ENCODE results near the gene DVL3. TPM values are rescaled to one million over a fixed set of nuclear protein-coding genes. Genes with fewer than 3 reads are reported as not detected.

DVL3 gene
- polyA plus RNA-seq, 1 donor from 2014 or later = 78.9 TPM

DNA sequence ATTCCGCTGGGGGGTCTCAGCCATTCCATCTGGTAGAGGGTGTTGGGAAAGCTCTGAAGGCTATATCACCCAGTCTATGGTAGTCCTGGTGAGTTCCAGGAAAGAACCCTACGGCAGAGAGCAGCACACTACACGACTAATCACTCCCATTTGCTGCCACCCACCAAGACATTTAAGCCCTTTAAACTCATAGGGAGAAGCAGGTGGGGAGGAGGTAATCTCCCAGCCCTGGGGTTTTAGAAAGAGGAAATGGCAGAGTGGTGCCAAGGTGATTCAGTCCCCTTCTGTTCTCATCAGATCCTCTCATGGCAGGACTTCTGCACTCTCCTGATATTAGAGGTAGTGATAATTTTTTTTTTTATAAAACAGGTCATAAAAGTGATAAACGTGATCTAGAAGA lies 63.6 kb downstream of the DVL3 start:
- no peaks in the 10 kb centered on the region for H3K9me3 ChIP-seq (ENCODE audit: low read length)
- no peaks in the 10 kb centered on the region for H3K27me3 ChIP-seq (ENCODE audit: insufficient read depth, low read depth, low read length)
- no peak for TF ChIP-seq POLR2AphosphoS5 (IDR thresholded peaks at IDR 0.05)
- no peak for TF ChIP-seq MXI1 (conservative IDR thresholded peaks at IDR 0.05; ENCODE audit: poor library complexity, severe bottlenecking)
- H3K27ac ChIP-seq (ENCODE audit: low read length) = no peak overlapping the region
- no peak overlapping the region for H3K4me2 ChIP-seq (ENCODE audit: low read length)
- H3F3A ChIP-seq (ENCODE audit: insufficient read depth, low read length, poor library complexity, severe bottlenecking) = no peaks in the 10 kb centered on the region
- no peak overlapping the region for H2AFZ ChIP-seq (ENCODE audit: low read depth, low read length)
- no peak overlapping the region for H3K4me3 ChIP-seq (ENCODE audit: low read length)
- no peaks in the 10 kb centered on the region for H3K36me3 ChIP-seq (ENCODE audit: insufficient read depth, low read length)
- no peaks in the 10 kb centered on the region for H3K9me2 ChIP-seq (ENCODE audit: insufficient read depth, low read length)
- H3K79me2 ChIP-seq (replicated peaks; ENCODE audit: insufficient read depth, low read length) = no peaks in the 10 kb centered on the region
- H4K20me1 ChIP-seq (ENCODE audit: insufficient read depth) = no peaks in the 10 kb centered on the region
- no peak overlapping the region for H3K9ac ChIP-seq (ENCODE audit: low read length)

DNA sequence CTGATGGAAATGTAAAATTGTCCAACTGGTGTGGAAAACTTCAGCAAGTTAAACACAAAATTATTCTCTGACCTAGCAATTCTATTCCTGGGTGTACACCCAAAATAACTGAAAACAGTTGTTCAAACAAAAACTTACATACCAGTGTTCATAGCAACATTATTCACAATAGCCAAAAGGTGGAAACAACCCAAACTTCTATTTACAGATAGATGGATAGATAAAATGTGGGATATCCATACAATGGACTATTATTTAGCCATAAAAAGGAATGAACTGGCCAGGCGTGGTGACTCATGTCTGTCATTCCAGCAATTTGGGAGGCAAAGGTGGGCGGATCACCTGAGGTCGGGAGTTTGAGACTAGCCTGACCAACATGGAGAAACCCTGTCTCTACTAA lies 67.3 kb downstream of the DVL3 start:
- no peaks in the 10 kb centered on the region for H3K36me3 ChIP-seq (ENCODE audit: insufficient read depth, low read length)
- H3K27me3 ChIP-seq (ENCODE audit: insufficient read depth, low read depth, low read length) = peaks cover 8% of the 10 kb centered on the region
- no peak overlapping the region for H3K4me2 ChIP-seq (ENCODE audit: low read length)
- H3K9me2 ChIP-seq (ENCODE audit: insufficient read depth, low read length) = no peaks in the 10 kb centered on the region
- H4K20me1 ChIP-seq (ENCODE audit: insufficient read depth) = no peaks in the 10 kb centered on the region
- H3F3A ChIP-seq (ENCODE audit: insufficient read depth, low read length, poor library complexity, severe bottlenecking) = no peaks in the 10 kb centered on the region
- H3K79me2 ChIP-seq (replicated peaks; ENCODE audit: insufficient read depth, low read length) = no peaks in the 10 kb centered on the region
- no peak overlapping the region for H3K4me3 ChIP-seq (ENCODE audit: low read length)
- H3K9ac ChIP-seq (ENCODE audit: low read length) = no peak overlapping the region
- H2AFZ ChIP-seq (ENCODE audit: low read depth, low read length) = no peak overlapping the region
- no peak overlapping the region for H3K27ac ChIP-seq (ENCODE audit: low read length)
- no peaks in the 10 kb centered on the region for H3K9me3 ChIP-seq (ENCODE audit: low read length)
- no peak for TF ChIP-seq SMC3 (conservative IDR thresholded peaks at IDR 0.05; ENCODE audit: poor library complexity)
- no peak for TF ChIP-seq TAF1 (IDR thresholded peaks at IDR 0.05; ENCODE audit: low read depth)
- TF ChIP-seq EP300 (conservative IDR thresholded peaks at IDR 0.05; ENCODE audit: poor library complexity, severe bottlenecking) = no peak
- TF ChIP-seq MXI1 (conservative IDR thresholded peaks at IDR 0.05; ENCODE audit: poor library complexity, severe bottlenecking) = no peak
- TF ChIP-seq POLR2AphosphoS5 (IDR thresholded peaks at IDR 0.05) = no peak
- TF ChIP-seq, protein P1, sequence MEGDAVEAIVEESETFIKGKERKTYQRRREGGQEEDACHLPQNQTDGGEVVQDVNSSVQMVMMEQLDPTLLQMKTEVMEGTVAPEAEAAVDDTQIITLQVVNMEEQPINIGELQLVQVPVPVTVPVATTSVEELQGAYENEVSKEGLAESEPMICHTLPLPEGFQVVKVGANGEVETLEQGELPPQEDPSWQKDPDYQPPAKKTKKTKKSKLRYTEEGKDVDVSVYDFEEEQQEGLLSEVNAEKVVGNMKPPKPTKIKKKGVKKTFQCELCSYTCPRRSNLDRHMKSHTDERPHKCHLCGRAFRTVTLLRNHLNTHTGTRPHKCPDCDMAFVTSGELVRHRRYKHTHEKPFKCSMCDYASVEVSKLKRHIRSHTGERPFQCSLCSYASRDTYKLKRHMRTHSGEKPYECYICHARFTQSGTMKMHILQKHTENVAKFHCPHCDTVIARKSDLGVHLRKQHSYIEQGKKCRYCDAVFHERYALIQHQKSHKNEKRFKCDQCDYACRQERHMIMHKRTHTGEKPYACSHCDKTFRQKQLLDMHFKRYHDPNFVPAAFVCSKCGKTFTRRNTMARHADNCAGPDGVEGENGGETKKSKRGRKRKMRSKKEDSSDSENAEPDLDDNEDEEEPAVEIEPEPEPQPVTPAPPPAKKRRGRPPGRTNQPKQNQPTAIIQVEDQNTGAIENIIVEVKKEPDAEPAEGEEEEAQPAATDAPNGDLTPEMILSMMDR (IDR thresholded peaks at IDR 0.05; ENCODE audit: poor library complexity, severe bottlenecking) = no peak
- TF ChIP-seq EZH2 (IDR thresholded peaks at IDR 0.05; ENCODE audit: borderline replicate concordance, insufficient read depth, low read length, poor library complexity, severe bottlenecking) = no peak
- TF ChIP-seq, protein P2, sequence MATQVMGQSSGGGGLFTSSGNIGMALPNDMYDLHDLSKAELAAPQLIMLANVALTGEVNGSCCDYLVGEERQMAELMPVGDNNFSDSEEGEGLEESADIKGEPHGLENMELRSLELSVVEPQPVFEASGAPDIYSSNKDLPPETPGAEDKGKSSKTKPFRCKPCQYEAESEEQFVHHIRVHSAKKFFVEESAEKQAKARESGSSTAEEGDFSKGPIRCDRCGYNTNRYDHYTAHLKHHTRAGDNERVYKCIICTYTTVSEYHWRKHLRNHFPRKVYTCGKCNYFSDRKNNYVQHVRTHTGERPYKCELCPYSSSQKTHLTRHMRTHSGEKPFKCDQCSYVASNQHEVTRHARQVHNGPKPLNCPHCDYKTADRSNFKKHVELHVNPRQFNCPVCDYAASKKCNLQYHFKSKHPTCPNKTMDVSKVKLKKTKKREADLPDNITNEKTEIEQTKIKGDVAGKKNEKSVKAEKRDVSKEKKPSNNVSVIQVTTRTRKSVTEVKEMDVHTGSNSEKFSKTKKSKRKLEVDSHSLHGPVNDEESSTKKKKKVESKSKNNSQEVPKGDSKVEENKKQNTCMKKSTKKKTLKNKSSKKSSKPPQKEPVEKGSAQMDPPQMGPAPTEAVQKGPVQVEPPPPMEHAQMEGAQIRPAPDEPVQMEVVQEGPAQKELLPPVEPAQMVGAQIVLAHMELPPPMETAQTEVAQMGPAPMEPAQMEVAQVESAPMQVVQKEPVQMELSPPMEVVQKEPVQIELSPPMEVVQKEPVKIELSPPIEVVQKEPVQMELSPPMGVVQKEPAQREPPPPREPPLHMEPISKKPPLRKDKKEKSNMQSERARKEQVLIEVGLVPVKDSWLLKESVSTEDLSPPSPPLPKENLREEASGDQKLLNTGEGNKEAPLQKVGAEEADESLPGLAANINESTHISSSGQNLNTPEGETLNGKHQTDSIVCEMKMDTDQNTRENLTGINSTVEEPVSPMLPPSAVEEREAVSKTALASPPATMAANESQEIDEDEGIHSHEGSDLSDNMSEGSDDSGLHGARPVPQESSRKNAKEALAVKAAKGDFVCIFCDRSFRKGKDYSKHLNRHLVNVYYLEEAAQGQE (IDR thresholded peaks at IDR 0.05; ENCODE audit: borderline replicate concordance) = no peak
- TF ChIP-seq RAD21 (conservative IDR thresholded peaks at IDR 0.05) = no peak

Other genes starting within 250 kb of the DVL3 start
- gene ABCC5, start 137.5 kb upstream of the DVL3 start, polyA plus RNA-seq = 227 and 237 TPM in 2 replicates
- not detected in 2 replicates for gene HTR3D, start 123.6 kb upstream of the DVL3 start, polyA plus RNA-seq
- gene HTR3C, start 102.3 kb upstream of the DVL3 start, polyA plus RNA-seq = not detected in 2 replicates
- not detected in 2 replicates for gene HTR3E, start 58.3 kb upstream of the DVL3 start, polyA plus RNA-seq
- 109 and 112 TPM in 2 replicates for gene EIF2B5, start 20.0 kb upstream of the DVL3 start, polyA plus RNA-seq
- 551 and 561 TPM in 2 replicates for gene AP2M1, start 19.5 kb downstream of the DVL3 start, polyA plus RNA-seq
- gene ABCF3, start 30.8 kb downstream of the DVL3 start, polyA plus RNA-seq = 40.3 and 52.6 TPM in 2 replicates
- 0.33 and 0.34 TPM in 2 replicates for gene VWA5B2, start 74.2 kb downstream of the DVL3 start, polyA plus RNA-seq
- gene ALG3, start 93.6 kb downstream of the DVL3 start, polyA plus RNA-seq = 10.8 and 13.5 TPM in 2 replicates
- 1.6 and 1.8 TPM in 2 replicates for gene EEF1AKMT4, start 94.3 kb downstream of the DVL3 start, polyA plus RNA-seq
- 2.8 and 5.7 TPM in 2 replicates for gene CAMK2N2, start 106.2 kb downstream of the DVL3 start, polyA plus RNA-seq
- gene ECE2, start 120.6 kb downstream of the DVL3 start, polyA plus RNA-seq = 0.22 and 0.42 TPM in 2 replicates
- gene PSMD2, start 143.9 kb downstream of the DVL3 start, polyA plus RNA-seq = 319 and 363 TPM in 2 replicates
- 66.9 and 80.0 TPM in 2 replicates for gene EIF4G1, start 159.2 kb downstream of the DVL3 start, polyA plus RNA-seq
- 141 and 154 TPM in 2 replicates for gene FAM131A, start 182.2 kb downstream of the DVL3 start, polyA plus RNA-seq
- gene CLCN2, start 206.2 kb downstream of the DVL3 start, polyA plus RNA-seq = 13.4 and 14.0 TPM in 2 replicates
- gene POLR2H, start 206.3 kb downstream of the DVL3 start, polyA plus RNA-seq = 155 and 185 TPM in 2 replicates
- gene THPO, start 222.8 kb downstream of the DVL3 start, polyA plus RNA-seq = 0.18 and 0.59 TPM in 2 replicates
- gene CHRD, start 224.7 kb downstream of the DVL3 start, polyA plus RNA-seq = 2.9 and 4.8 TPM in 2 replicates

Measured in neural cell (in vitro differentiated cells).